Sigmoid colon (tissue), 3 donors: Measurements from ENCODE around the gene IGFBP7.

Experiments used
- CTCF ChIP-seq, 4 experiments: fragments of 450-650 bp in 3 of 4; fragments of 200-600 bp in 1 of 4; IDR thresholded peaks; one replicate each; pipeline ENCODE4 v1.5.1; 2016 to 2019; ENCODE audit warnings: antibody characterized with exemption in 4 of 4, mild to moderate bottlenecking in 3 of 4, moderate library complexity in 2 of 4
- POLR2A ChIP-seq, 2 donors: fragments of 450-650 bp; IDR thresholded peaks; one replicate each; pipeline ENCODE4 v1.6.1; 2016; ENCODE audit warnings: antibody characterized with exemption in 2 of 2, mild to moderate bottlenecking in 2 of 2, moderate library complexity in 2 of 2

GRCh38 chr4:57063518-57063917, 46.7 kb downstream of the IGFBP7 start:
- TF ChIP-seq POLR2A (IDR thresholded peaks at IDR 0.05) (no peak), CTCF (IDR thresholded peaks at IDR 0.05) (no peak)
